ENCODE data around the gene PCED1B. TPM values are rescaled to one million over a fixed set of nuclear protein-coding genes. Genes with fewer than 3 reads are reported as not detected.

The PCED1B gene
- total and polyA plus RNA-seq, 2 experiments from 2014 or later = 3.6 to 6.6 TPM

DNA sequence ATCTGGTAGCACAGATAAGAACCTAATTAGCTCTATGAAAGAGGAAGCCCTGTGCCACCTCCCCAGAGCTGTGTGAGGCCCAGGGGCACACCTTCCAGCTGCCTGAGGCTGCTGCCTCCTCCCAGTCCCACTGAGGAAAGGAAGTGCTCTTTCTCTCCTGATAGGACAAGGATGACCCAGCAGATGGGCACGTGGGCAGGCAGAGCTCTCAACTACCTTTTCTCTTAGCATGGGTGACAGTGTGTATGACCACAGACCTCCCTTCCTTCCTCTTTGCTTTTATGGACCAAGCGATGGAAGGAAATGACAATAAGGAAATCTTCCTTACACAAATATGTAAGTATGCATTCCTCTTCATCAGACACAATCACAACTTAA is 127.9 kb downstream of the PCED1B start:
- no peaks in the 10 kb centered on the region for H4K20me1 ChIP-seq (ENCODE audit: insufficient read depth, poor library complexity, severe bottlenecking)
- no peaks in the 10 kb centered on the region for H3K9me3 ChIP-seq (ENCODE audit: low read depth)
- no peaks in the 10 kb centered on the region for H3K9me2 ChIP-seq (replicated peaks; ENCODE audit: insufficient read depth)
- WGBS (ENCODE audit: low lambda C conversion rate, missing lambda C conversion rate) = 82% methylated on average over 2 of the region's 2 CpGs
- no peak overlapping the region for H3K4me3 ChIP-seq
- TF ChIP-seq EZH2 (IDR thresholded peaks at IDR 0.05; ENCODE audit: borderline replicate concordance) = no peak
- no peak for TF ChIP-seq EZH2phosphoT487 (IDR thresholded peaks at IDR 0.05; ENCODE audit: low read depth, severe bottlenecking, unreplicated experiment)
- TF ChIP-seq, protein P1, sequence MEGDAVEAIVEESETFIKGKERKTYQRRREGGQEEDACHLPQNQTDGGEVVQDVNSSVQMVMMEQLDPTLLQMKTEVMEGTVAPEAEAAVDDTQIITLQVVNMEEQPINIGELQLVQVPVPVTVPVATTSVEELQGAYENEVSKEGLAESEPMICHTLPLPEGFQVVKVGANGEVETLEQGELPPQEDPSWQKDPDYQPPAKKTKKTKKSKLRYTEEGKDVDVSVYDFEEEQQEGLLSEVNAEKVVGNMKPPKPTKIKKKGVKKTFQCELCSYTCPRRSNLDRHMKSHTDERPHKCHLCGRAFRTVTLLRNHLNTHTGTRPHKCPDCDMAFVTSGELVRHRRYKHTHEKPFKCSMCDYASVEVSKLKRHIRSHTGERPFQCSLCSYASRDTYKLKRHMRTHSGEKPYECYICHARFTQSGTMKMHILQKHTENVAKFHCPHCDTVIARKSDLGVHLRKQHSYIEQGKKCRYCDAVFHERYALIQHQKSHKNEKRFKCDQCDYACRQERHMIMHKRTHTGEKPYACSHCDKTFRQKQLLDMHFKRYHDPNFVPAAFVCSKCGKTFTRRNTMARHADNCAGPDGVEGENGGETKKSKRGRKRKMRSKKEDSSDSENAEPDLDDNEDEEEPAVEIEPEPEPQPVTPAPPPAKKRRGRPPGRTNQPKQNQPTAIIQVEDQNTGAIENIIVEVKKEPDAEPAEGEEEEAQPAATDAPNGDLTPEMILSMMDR (IDR thresholded peaks at IDR 0.05; ENCODE audit: poor library complexity) = no peak
- H3K79me2 ChIP-seq = no peaks in the 10 kb centered on the region
- no peak for DNase-seq (ENCODE audit: low spot score)
- no peaks in the 10 kb centered on the region for H3K36me3 ChIP-seq (replicated peaks; ENCODE audit: insufficient read depth, low read depth)
- H3K27me3 ChIP-seq = no peaks in the 10 kb centered on the region
- H3K27ac ChIP-seq = peak overlapping the region; percentile 35
- no peak overlapping the region for H2AFZ ChIP-seq
- H3K4me1 ChIP-seq (ENCODE audit: insufficient read depth) = peaks cover 10% of the 10 kb centered on the region
- H3K4me2 ChIP-seq = no peak overlapping the region

DNA sequence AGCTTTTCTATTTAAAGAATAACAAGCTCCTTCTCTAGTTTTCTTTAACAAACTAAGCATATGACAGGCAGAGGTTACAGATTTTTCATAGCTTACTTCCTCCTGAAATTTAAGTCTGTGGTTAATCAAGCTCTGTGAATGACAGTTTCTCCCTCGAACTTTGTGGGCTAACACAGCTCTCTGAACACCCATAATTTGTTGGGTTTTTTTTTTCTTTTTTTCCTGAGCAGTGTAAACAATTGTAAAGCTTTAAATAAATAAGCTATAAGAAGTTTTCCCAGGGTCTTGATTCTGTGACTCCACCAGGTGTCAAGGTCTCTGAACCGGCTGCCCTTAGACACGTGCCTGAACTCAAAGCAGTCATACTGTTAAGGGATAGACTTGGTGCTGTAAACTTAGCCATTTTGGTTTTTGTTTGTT is 128.4 kb downstream of the PCED1B start:
- H3K27me3 ChIP-seq = no peaks in the 10 kb centered on the region
- H2AFZ ChIP-seq = no peak overlapping the region
- TF ChIP-seq EZH2phosphoT487 (IDR thresholded peaks at IDR 0.05; ENCODE audit: low read depth, severe bottlenecking, unreplicated experiment) = no peak
- TF ChIP-seq, protein P1 (IDR thresholded peaks at IDR 0.05; ENCODE audit: poor library complexity) = no peak
- TF ChIP-seq EZH2 (IDR thresholded peaks at IDR 0.05; ENCODE audit: borderline replicate concordance) = no peak
- no peaks in the 10 kb centered on the region for H4K20me1 ChIP-seq (ENCODE audit: insufficient read depth, poor library complexity, severe bottlenecking)
- no peak overlapping the region for H3K4me3 ChIP-seq
- H3K9me3 ChIP-seq (ENCODE audit: low read depth) = no peaks in the 10 kb centered on the region
- H3K36me3 ChIP-seq (replicated peaks; ENCODE audit: insufficient read depth, low read depth) = no peaks in the 10 kb centered on the region
- H3K9me2 ChIP-seq (replicated peaks; ENCODE audit: insufficient read depth) = no peaks in the 10 kb centered on the region
- H3K4me2 ChIP-seq = no peak overlapping the region
- WGBS (ENCODE audit: low lambda C conversion rate, missing lambda C conversion rate) = 50% methylated on average over 3 of the region's 3 CpGs
- no peaks in the 10 kb centered on the region for H3K79me2 ChIP-seq
- peaks cover 10% of the 10 kb centered on the region for H3K4me1 ChIP-seq (ENCODE audit: insufficient read depth)
- peak overlapping the region; percentile 35 for H3K27ac ChIP-seq
- DNase-seq (ENCODE audit: low spot score) = no peak

GRCh38 chr12:47209014-47209413 is 129.6 kb downstream of the PCED1B start:
- no peak for DNase-seq (ENCODE audit: low spot score)
- H3K27ac ChIP-seq = no peak overlapping the region
- 90% methylated on average over 6 of the region's 6 CpGs for WGBS (ENCODE audit: low lambda C conversion rate, missing lambda C conversion rate)

More at GRCh38 chr12:47209014-47209413, 129.6 kb downstream of the PCED1B start:
- H3K79me2 ChIP-seq = no peaks in the 10 kb centered on the region
- no peaks in the 10 kb centered on the region for H4K20me1 ChIP-seq (ENCODE audit: insufficient read depth, poor library complexity, severe bottlenecking)
- TF ChIP-seq, protein P1 (IDR thresholded peaks at IDR 0.05; ENCODE audit: poor library complexity) = no peak
- no peak for TF ChIP-seq EZH2 (IDR thresholded peaks at IDR 0.05; ENCODE audit: borderline replicate concordance)
- no peak for TF ChIP-seq EZH2phosphoT487 (IDR thresholded peaks at IDR 0.05; ENCODE audit: low read depth, severe bottlenecking, unreplicated experiment)
- H3K4me2 ChIP-seq = no peak overlapping the region
- H3K36me3 ChIP-seq (replicated peaks; ENCODE audit: insufficient read depth, low read depth) = no peaks in the 10 kb centered on the region
- no peak overlapping the region for H2AFZ ChIP-seq
- H3K9me3 ChIP-seq (ENCODE audit: low read depth) = no peaks in the 10 kb centered on the region
- no peaks in the 10 kb centered on the region for H3K27me3 ChIP-seq
- no peaks in the 10 kb centered on the region for H3K9me2 ChIP-seq (replicated peaks; ENCODE audit: insufficient read depth)
- H3K4me1 ChIP-seq (ENCODE audit: insufficient read depth) = peaks cover 10% of the 10 kb centered on the region
- no peak overlapping the region for H3K4me3 ChIP-seq
